PC-9 (cell line): Measurements from ENCODE around the gene CTTNBP2.

Source experiments
- CTCF ChIP-seq: fragments of 200-600 bp; sonication (generic); conservative IDR thresholded peaks from 2 replicates; pipeline ENCODE4 v1.6.1; 2017; ENCODE audit warnings: mixed run types, antibody characterized with exemption, mild to moderate bottlenecking, moderate library complexity
- EZH2 ChIP-seq: fragments of 200-600 bp; sonication (generic); IDR thresholded peaks from 2 replicates; pipeline ENCODE4 v1.8.0; 2017; ENCODE audit warnings: antibody characterized with exemption, low read depth

GRCh38 chr7:117901089-117901797 lies 28.0 kb upstream of the CTTNBP2 start:
- TF ChIP-seq CTCF (no peak), EZH2 (no peak)
